H1 (cell line): ENCODE measurements around the gene BAIAP2L2. TPM values are rescaled to one million over a fixed set of nuclear protein-coding genes. Genes with fewer than 3 reads are reported as not detected.

Experiments
- CTCF ChIA-PET: fragments of 300-600 bp; sonication (Branson Sonifier 250); formaldehyde crosslinking; loops from one replicate; lab custom pipeline; 2021; ENCODE audit not compliant: partially characterized antibody; lab: Charles Lee
- POLR2A ChIA-PET: fragments of 300-600 bp; sonication (Branson Sonifier 250); formaldehyde crosslinking; loops from one replicate; lab custom pipeline; 2021; ENCODE audit warnings: inconsistent platforms; ENCODE audit not compliant: partially characterized antibody; lab: Charles Lee
- DNase-seq, 2 experiments: peaks; one replicate each; pipeline versions ENCODE4 v3.0.0 to v3.0.0-alpha.2; 2010 to 2022; ENCODE audit warnings: low spot score in 2 of 2, low read depth in 1 of 2, mixed read lengths in 1 of 2
- FAIRE-seq: peaks from 2 replicates; lab custom pipeline; 2011; peaks lifted over from hg19 to GRCh38; lab: Jason Lieb, UNC
- H2AFZ ChIP-seq: 2 replicates; pipeline ENCODE4 v1.8.1; 2012; ENCODE audit warnings: low read length, inconsistent platforms
- H2AK5ac ChIP-seq: 2 replicates; pipeline ENCODE4 v1.6.1; 2013; ENCODE audit warnings: low read depth, low read length
- H2BK120ac ChIP-seq: replicated peaks from 2 replicates; pipeline ENCODE3; 2013; ENCODE audit warnings: low read depth, low read length, inconsistent platforms
- H2BK12ac ChIP-seq: 2 replicates; pipeline ENCODE4 v1.6.1; 2013; ENCODE audit warnings: low read depth, low read length
- H2BK15ac ChIP-seq: 2 replicates; pipeline ENCODE4 v1.6.1; 2013; ENCODE audit warnings: low read length
- H2BK20ac ChIP-seq: 2 replicates; pipeline ENCODE4 v1.6.1; 2013; ENCODE audit warnings: low read length
- H2BK5ac ChIP-seq: 2 replicates; pipeline ENCODE4 v1.6.1; 2013; ENCODE audit warnings: low read depth, low read length
- H3K14ac ChIP-seq: 2 replicates; pipeline ENCODE4 v1.6.1; 2013; ENCODE audit warnings: inconsistent platforms; ENCODE audit not compliant: insufficient read length
- H3K18ac ChIP-seq: 2 replicates; pipeline ENCODE4 v1.6.1; 2013; ENCODE audit warnings: low read length; ENCODE audit errors: extremely low read depth
- H3K23ac ChIP-seq: 2 replicates; pipeline ENCODE4 v1.6.1; 2013; ENCODE audit warnings: inconsistent platforms; ENCODE audit not compliant: insufficient read length
- H3K23me2 ChIP-seq: 2 replicates; pipeline ENCODE4 v1.6.1; 2013; ENCODE audit warnings: low read depth, low read length
- H3K27ac ChIP-seq: 2 replicates; pipeline ENCODE4 v1.6.1; 2011; ENCODE audit warnings: low read depth, low read length, inconsistent platforms
- H3K27me3 ChIP-seq, 4 experiments: replicated peaks in 1 of 4; 1 replicate in 1 of 4; 2 replicates in 3 of 4; pipeline versions ENCODE4 v1.6.1 to v1.8.1; 2011 to 2013; ENCODE audit warnings: low read length in 3 of 4, mild to moderate bottlenecking in 3 of 4, inconsistent platforms in 2 of 4, mixed read lengths in 2 of 4, moderate library complexity in 1 of 4; ENCODE audit not compliant: control insufficient read depth in 3 of 4, insufficient read depth in 3 of 4; ENCODE audit errors: extremely low read depth in 1 of 4
- H3K36me3 ChIP-seq, 4 experiments: 2 replicates each; pipeline versions ENCODE4 v1.6.1 to v1.8.1; 2011 to 2013; ENCODE audit warnings: mild to moderate bottlenecking in 4 of 4, low read length in 3 of 4, moderate library complexity in 2 of 4, control low read depth in 1 of 4, inconsistent platforms in 1 of 4; ENCODE audit not compliant: insufficient read depth in 4 of 4, control insufficient read depth in 2 of 4
- H3K4ac ChIP-seq: replicated peaks from 2 replicates; pipeline ENCODE3; 2013; ENCODE audit warnings: low read length, low read depth, mixed read lengths, inconsistent platforms; ENCODE audit not compliant: insufficient read length
- H3K4me1 ChIP-seq, 4 experiments: replicated peaks in 1 of 4; 1 replicate in 1 of 4; 2 replicates in 3 of 4; pipeline versions ENCODE4 v1.6.1 to v1.8.1; 2011 to 2013; ENCODE audit warnings: low read length in 3 of 4, inconsistent platforms in 2 of 4, mixed read lengths in 1 of 4; ENCODE audit not compliant: insufficient read depth in 4 of 4, control insufficient read depth in 3 of 4
- H3K4me2 ChIP-seq, 2 experiments: 2 replicates each; pipeline versions ENCODE4 v1.6.1 to v1.8.1; 2011 to 2013; ENCODE audit warnings: low read depth in 2 of 2, low read length in 2 of 2, control low read depth in 1 of 2, inconsistent platforms in 1 of 2, mild to moderate bottlenecking in 1 of 2; ENCODE audit not compliant: insufficient read depth in 1 of 2
- H3K4me3 ChIP-seq, 4 experiments: fragments of 200-600, 300-600 bp in 1 of 4; sonication (generic), shearing (Covaris generic), sonication (Bioruptor Twin) in 1 of 4; 2 replicates each; pipeline versions ENCODE4 v1.5.1 to v1.8.1; 2011 to 2016; ENCODE audit warnings: low read length in 4 of 4, low read depth in 3 of 4, control low read depth in 2 of 4, inconsistent platforms in 2 of 4, mild to moderate bottlenecking in 2 of 4, mixed read lengths in 1 of 4, moderate library complexity in 1 of 4; ENCODE audit not compliant: insufficient read depth in 2 of 4; ENCODE audit errors: extremely low read depth in 1 of 4
- H3K56ac ChIP-seq: replicated peaks from 2 replicates; pipeline ENCODE3; 2013; ENCODE audit warnings: low read depth, mild to moderate bottlenecking, mixed read lengths, low read length, inconsistent platforms; ENCODE audit not compliant: insufficient read length
- H3K79me1 ChIP-seq: 2 replicates; pipeline ENCODE4 v1.6.1; 2013; ENCODE audit warnings: low read depth, low read length, control low read depth
- H3K79me2 ChIP-seq, 2 experiments: 2 replicates each; pipeline versions ENCODE4 v1.6.1 to v1.8.1; 2012 to 2013; ENCODE audit warnings: low read length in 2 of 2, mild to moderate bottlenecking in 2 of 2, inconsistent platforms in 1 of 2; ENCODE audit not compliant: insufficient read depth in 2 of 2, control insufficient read depth in 1 of 2
- H3K9ac ChIP-seq, 4 experiments: replicated peaks in 1 of 4; 1 replicate in 1 of 4; 2 replicates in 3 of 4; pipeline versions ENCODE4 v1.6.1 to v1.8.1; 2011 to 2013; ENCODE audit warnings: low read depth in 3 of 4, low read length in 3 of 4, control low read depth in 2 of 4, mild to moderate bottlenecking in 2 of 4, moderate library complexity in 2 of 4, inconsistent platforms in 1 of 4; ENCODE audit errors: extremely low read depth in 1 of 4
- H3K9me3 ChIP-seq, 2 experiments: 2 replicates each; pipeline versions ENCODE4 v1.6.1 to v1.8.1; 2012 to 2013; ENCODE audit warnings: mild to moderate bottlenecking in 2 of 2, moderate library complexity in 2 of 2, control low read depth in 1 of 2, inconsistent platforms in 1 of 2, low read depth in 1 of 2, low read length in 1 of 2, mixed read lengths in 1 of 2; ENCODE audit not compliant: insufficient read depth in 2 of 2
- H4K20me1 ChIP-seq, 2 experiments: replicated peaks in 1 of 2; 2 replicates each; pipeline versions ENCODE3 to v1.8.1; 2011 to 2013; ENCODE audit warnings: inconsistent platforms in 2 of 2, low read length in 2 of 2, mild to moderate bottlenecking in 1 of 2; ENCODE audit not compliant: insufficient read depth in 2 of 2, control insufficient read depth in 1 of 2
- H4K5ac ChIP-seq: 2 replicates; pipeline ENCODE4 v1.6.1; 2013; ENCODE audit warnings: low read length, low read depth, mixed read lengths, inconsistent platforms; ENCODE audit not compliant: insufficient read length
- H4K8ac ChIP-seq: 2 replicates; pipeline ENCODE4 v1.8.0; 2013; ENCODE audit warnings: mild to moderate bottlenecking, moderate library complexity, low read length, inconsistent platforms; ENCODE audit not compliant: insufficient read depth; ENCODE audit errors: extremely low read depth
- H4K91ac ChIP-seq: replicated peaks from 2 replicates; pipeline ENCODE3; 2013; ENCODE audit warnings: low read length, mixed read lengths, inconsistent platforms; ENCODE audit not compliant: insufficient read length
- BRCA1 ChIP-seq: IDR thresholded peaks from 2 replicates; pipeline ENCODE4 v1.6.1; 2012; ENCODE audit warnings: low read depth, low read length, improper control_type of control experiment
- CTCF ChIP-seq, 3 experiments: IDR thresholded peaks; 1 replicate in 2 of 3; 2 replicates in 1 of 3; pipeline versions ENCODE4 v1.5.1 to v1.6.1; 2011; ENCODE audit warnings: low read length in 3 of 3, mild to moderate bottlenecking in 3 of 3, inconsistent platforms in 2 of 3, low read depth in 1 of 3, moderate library complexity in 1 of 3; ENCODE audit not compliant: insufficient read depth in 1 of 3; ENCODE audit errors: control extremely low read depth in 1 of 3
- FOSL1 ChIP-seq: IDR thresholded peaks from 2 replicates; pipeline ENCODE4 v1.6.1; 2011; ENCODE audit warnings: mild to moderate bottlenecking, low read depth, low read length, moderate library complexity; ENCODE audit not compliant: insufficient read depth
- KDM4A ChIP-seq: IDR thresholded peaks from one replicate; pipeline ENCODE4 v1.7.1; 2012; ENCODE audit warnings: low read depth, mild to moderate bottlenecking, moderate library complexity, low read length, inconsistent platforms; ENCODE audit not compliant: severe bottlenecking
- POLR2AphosphoS5 ChIP-seq: IDR thresholded peaks from 2 replicates; pipeline ENCODE4 v1.6.1; 2011; ENCODE audit warnings: low read depth, low read length
- POU5F1 ChIP-seq: IDR thresholded peaks from 2 replicates; pipeline ENCODE4 v1.6.1; 2011; ENCODE audit warnings: low read depth, mild to moderate bottlenecking, low read length, moderate library complexity
- RNF2 ChIP-seq: fragments of 200-900, 300-1000 bp; sonication (generic); IDR thresholded peaks from 2 replicates; pipeline ENCODE4 v1.7.1; 2016; ENCODE audit warnings: borderline replicate concordance, low read depth, mild to moderate bottlenecking, antibody characterized with exemption, low read length; ENCODE audit not compliant: poor library complexity, severe bottlenecking; ENCODE audit errors: missing control alignments
- TBP ChIP-seq: IDR thresholded peaks from 2 replicates; pipeline ENCODE4 v1.6.1; 2011; ENCODE audit warnings: low read depth, low read length, improper control_type of control experiment
- TEAD4 ChIP-seq: IDR thresholded peaks from 2 replicates; pipeline ENCODE4 v1.6.1; 2012; ENCODE audit warnings: low read depth, low read length, inconsistent platforms, mixed read lengths
- WGBS, 2 experiments: shearing (Covaris generic) in 1 of 2; methylation state at CpG; one replicate each; pipeline versions ENCODE4 v1.1.6 to v1.1.7; 2013 to 2015; ENCODE audit warnings: low lambda C conversion rate in 2 of 2, mixed read lengths in 2 of 2, inconsistent platforms in 1 of 2, low coverage in 1 of 2, missing lambda C conversion rate in 1 of 2; ENCODE audit not compliant: insufficient replicate concordance in 2 of 2, insufficient coverage in 1 of 2, insufficient read length in 1 of 2; ENCODE audit errors: extremely low coverage in 1 of 2, missing lambda C conversion rate in 1 of 2; 5-methylcytosine and 5-hydroxymethylcytosine counted together
- polyA plus RNA-seq, 7 experiments: library from polyadenylated mRNA; depleted of rRNA in 3 of 7; stranded (reverse) in 5 of 7; unstranded in 2 of 7; fragments of >200 nt in 5 of 7; fragments of 200-250 nt in 2 of 7; gene quantifications; 1 replicate in 5 of 7; 2 replicates in 1 of 7; 4 replicates in 1 of 7; pipeline versions ENCODE4 v1.2.1 to v1.2.3, GENCODE V29; 2011 to 2013; ENCODE audit warnings: missing spikeins in 2 of 7, mixed read lengths in 2 of 7
- total RNA-seq: library from RNA; stranded (reverse); fragmentation: NEBNext Ultra II Directional; extraction: Animal tissue kit (Norgen Biotek cat#: 25700); gene quantifications from 2 replicates; pipeline ENCODE4 v1.2.1, GENCODE V29; 2021

Gene BAIAP2L2
- total and polyA plus RNA-seq, 2 of the 8 experiments (the other 6 are each of a cell fraction or from before 2014, with no cell fraction given): 5.4 to 10.0 TPM

GRCh38 chr22:38049812-38050619 is 60.5 kb downstream of the BAIAP2L2 start:
- H3K4me1 ChIP-seq: peaks cover 0 to 11% (median 4%) of the 10 kb centered on the region in 4 experiments; a peak in 4 of 7 replicates
- H2BK12ac ChIP-seq: peak overlapping the region; percentile 60; the same call in 1 of the 2 replicates
- DNase-seq (no peak), FAIRE-seq (no peak)
- no peak overlapping the region for H2AFZ ChIP-seq
- no peak overlapping the region for H3K56ac ChIP-seq
- H2BK20ac ChIP-seq: no peak overlapping the region
- H3K27me3 ChIP-seq: no peaks in the 10 kb centered on the region; a peak in 1 of 7 replicates
- no peaks in the 10 kb centered on the region for H4K20me1 ChIP-seq
- no peak overlapping the region for H3K9ac ChIP-seq
- no peak overlapping the region for H3K14ac ChIP-seq
- no peak overlapping the region for H4K91ac ChIP-seq
- H4K5ac ChIP-seq: no peak overlapping the region
- 88% methylated on average over 18 of the region's 20 CpGs; no CpG with 5 or more reads in 1 of the 2 experiments for WGBS, 2 experiments
- no peak overlapping the region for H3K27ac ChIP-seq
- H3K4me2 ChIP-seq: no peak overlapping the region
- no peaks in the 10 kb centered on the region for H3K9me3 ChIP-seq
- H3K36me3 ChIP-seq: no peaks in the 10 kb centered on the region
- H3K79me1 ChIP-seq: no peaks in the 10 kb centered on the region
- CTCF ChIA-PET: interaction anchor here (0.5 to 2.7 kb wide), 12 partner anchors 10 to 158 kb away, joined by 3 to 15 read pairs (median 3); no protein-coding TSS in a partner anchor
- no peak overlapping the region for H2BK15ac ChIP-seq
- H2BK120ac ChIP-seq: no peak overlapping the region
- H3K18ac ChIP-seq: no peak overlapping the region; the same call in 1 of the 2 replicates
- H2AK5ac ChIP-seq: no peak overlapping the region
- no peak overlapping the region for H3K4me3 ChIP-seq
- H2BK5ac ChIP-seq: no peak overlapping the region
- POLR2A ChIA-PET: interaction anchor here (0.7 to 1.8 kb wide), 4 partner anchors 14 to 132 kb away, joined by 3 to 5 read pairs (median 4); no protein-coding TSS in a partner anchor
- H3K4ac ChIP-seq: no peak overlapping the region
- H3K23me2 ChIP-seq: no peaks in the 10 kb centered on the region
- H4K8ac ChIP-seq: no peak overlapping the region
- no peaks in the 10 kb centered on the region for H3K79me2 ChIP-seq
- no peak overlapping the region for H3K23ac ChIP-seq
- TF ChIP-seq TBP (no peak), CTCF (IDR thresholded peaks at IDR 0.05; ENCODE audit: control extremely low read depth in 1 of 3, insufficient read depth in 1 of 3, low read depth in 1 of 3, low read length in 3 of 3) (no peak), FOSL1 (no peak), BRCA1 (no peak), POLR2AphosphoS5 (no peak), RNF2 (no peak), TEAD4 (no peak), POU5F1 (no peak), KDM4A (no peak)
